Adrenal gland (tissue), 12 donors: ENCODE measurements around the gene TCTA. TPM values are rescaled to one million over a fixed set of nuclear protein-coding genes. Genes with fewer than 3 reads are reported as not detected.
A peak's percentile ranks its signal among the peaks of the same experiment; 100 is the strongest.
"Not testable (repeated sequence)": the region's sequence is repeated elsewhere in the genome, so short reads cannot be mapped to it uniquely, and the experiment has no call there.

Experiments used
- DNase-seq, 7 donors: peaks; one replicate each; pipeline ENCODE4 v3.0.0-alpha.2; 2019 to 2020
- H3K27ac ChIP-seq, 5 donors: fragments of 200-600 bp; sonication (generic) in 4 of 5; 1 replicate in 3 of 5; 2 replicates in 2 of 5; pipeline versions ENCODE4 v1.5.1 to v1.8.0; 2016 to 2020; ENCODE audit warnings: mild to moderate bottlenecking in 1 of 5
- H3K27me3 ChIP-seq: fragments of 200-600 bp; 2 replicates; pipeline ENCODE4 v1.8.0; 2021
- H3K36me3 ChIP-seq, 2 donors: fragments of 200-600 bp; replicated peaks in 1 of 2; 1 replicate in 1 of 2; 2 replicates in 1 of 2; pipeline versions ENCODE4 v1.5.1 to v1.8.0; 2018 to 2022
- H3K4me1 ChIP-seq, 2 donors: fragments of 200-600 bp; replicated peaks in 1 of 2; 1 replicate in 1 of 2; 2 replicates in 1 of 2; pipeline versions ENCODE4 v1.5.1 to v1.8.0; 2018 to 2021
- H3K4me3 ChIP-seq, 4 donors: fragments of 200-600 bp; sonication (generic) in 3 of 4; one replicate each; pipeline ENCODE4 v1.5.1; 2016 to 2018
- H3K9me3 ChIP-seq, 3 donors: fragments of 200-600 bp; sonication (generic) in 1 of 3; replicated peaks in 1 of 3; 1 replicate in 2 of 3; 2 replicates in 1 of 3; pipeline versions ENCODE4 v1.5.1 to v1.8.0; 2016 to 2021
- POLR2A ChIP-seq, 2 donors: fragments of 450-650 bp; IDR thresholded peaks; one replicate each; pipeline ENCODE4 v1.6.1; 2017; ENCODE audit warnings: antibody characterized with exemption in 2 of 2, mild to moderate bottlenecking in 2 of 2, moderate library complexity in 1 of 2
- WGBS, 4 donors: extraction: QIAGEN DNeasy Blood & Tissue Kit in 2 of 4; methylation state at CpG; one replicate each; pipeline versions ENCODE4 v1.1.5 to v1.1.7; 2013 to 2017; 5-methylcytosine and 5-hydroxymethylcytosine counted together
- intact Hi-C, 2 donors: fragments of 100-400 bp; cut with DNase I; formaldehyde crosslinking; loops; one replicate each; pipeline versions ENCODE4 v1.14.1 to v1.15.0; 2022 to 2023
- polyA plus RNA-seq, 3 donors: library from polyadenylated mRNA; stranded (reverse); fragments of 200-250 nt in 2 of 3; fragments of 350-450 nt in 1 of 3; fragmentation: Illumina TruSeq in 1 of 3; extraction: RNeasy Lipid Tissue Mini Kit (QIAGEN cat#74804) in 1 of 3; gene quantifications; one replicate each; pipeline ENCODE4 v1.2.3, GENCODE V29; 2013 to 2014
- total RNA-seq, 9 donors: library from RNA; depleted of rRNA in 4 of 9; stranded (reverse); fragments of >200 nt in 4 of 9; fragments of 120-200 nt in 1 of 9; fragmentation: NEBNext Ultra II Directional in 1 of 9; extraction: Animal tissue kit (Norgen Biotek cat#: 25700) in 1 of 9; gene quantifications; one replicate each; pipeline versions ENCODE4 v1.1.0 to v1.2.4, GENCODE V29; 2013 to 2023
- TF ChIP-seq, protein P1 (sequence below), 6 experiments: fragments of 450-650 bp in 4 of 6; fragments of 200-600 bp in 2 of 6; sonication (generic) in 1 of 6; IDR thresholded peaks; 1 replicate in 5 of 6; 2 replicates in 1 of 6; pipeline versions ENCODE4 v1.5.1 to v1.8.0; 2016 to 2021; ENCODE audit warnings: antibody characterized with exemption in 6 of 6, mild to moderate bottlenecking in 2 of 6, moderate library complexity in 1 of 6
- donor health status: healthy with polysubstance abuse.
- donor health status: Bipolar disorder and iron deficiency.
- donor health status: DM: yes; HTN: yes; CAD: no.
- donor health status: DM: no; HTN: no; CAD: no.
- donor health status: DM: no; HTN: no; CAD: no.
- donor health status: DM: yes; HTN: yes; CAD: no.

TCTA gene
- total and polyA plus RNA-seq, 12 donors = 26.9 to 116 (median 44.7) TPM

DNA sequence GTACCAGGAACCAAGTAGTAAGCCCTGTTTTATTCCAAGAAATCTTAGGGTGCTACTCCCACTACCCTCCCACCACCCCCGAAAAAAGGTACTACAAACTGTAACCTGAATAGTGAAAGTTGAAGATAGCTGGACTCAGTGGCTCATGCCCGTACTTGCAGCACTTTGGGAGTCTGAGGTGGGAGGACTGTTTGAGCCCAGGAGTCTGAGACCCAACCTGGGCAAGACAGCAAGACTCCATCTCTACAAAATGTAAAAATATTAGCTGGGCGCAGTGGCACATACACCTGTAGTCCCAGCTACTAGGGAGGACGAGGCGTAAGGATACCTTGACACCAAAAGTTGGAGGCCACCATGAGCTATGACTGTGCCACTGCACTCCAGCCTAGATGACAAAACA lies 8.3 kb upstream of the TCTA start:
- no peak overlapping the region for H3K4me3 ChIP-seq
- H3K36me3 ChIP-seq = peaks cover 0 to 4% of the 10 kb centered on the region in 2 donors
- H3K4me1 ChIP-seq = peaks cover 23 to 60% of the 10 kb centered on the region in 2 donors
- no peaks in the 10 kb centered on the region for H3K27me3 ChIP-seq
- intact Hi-C loops = loop anchor here in 1 of 2 donors (10.0 kb wide), 1 partner anchor 49 kb away; the partner anchor contains the start of gene GPX1
- no peak for TF ChIP-seq POLR2A (IDR thresholded peaks at IDR 0.05)
- TF ChIP-seq, protein P1, sequence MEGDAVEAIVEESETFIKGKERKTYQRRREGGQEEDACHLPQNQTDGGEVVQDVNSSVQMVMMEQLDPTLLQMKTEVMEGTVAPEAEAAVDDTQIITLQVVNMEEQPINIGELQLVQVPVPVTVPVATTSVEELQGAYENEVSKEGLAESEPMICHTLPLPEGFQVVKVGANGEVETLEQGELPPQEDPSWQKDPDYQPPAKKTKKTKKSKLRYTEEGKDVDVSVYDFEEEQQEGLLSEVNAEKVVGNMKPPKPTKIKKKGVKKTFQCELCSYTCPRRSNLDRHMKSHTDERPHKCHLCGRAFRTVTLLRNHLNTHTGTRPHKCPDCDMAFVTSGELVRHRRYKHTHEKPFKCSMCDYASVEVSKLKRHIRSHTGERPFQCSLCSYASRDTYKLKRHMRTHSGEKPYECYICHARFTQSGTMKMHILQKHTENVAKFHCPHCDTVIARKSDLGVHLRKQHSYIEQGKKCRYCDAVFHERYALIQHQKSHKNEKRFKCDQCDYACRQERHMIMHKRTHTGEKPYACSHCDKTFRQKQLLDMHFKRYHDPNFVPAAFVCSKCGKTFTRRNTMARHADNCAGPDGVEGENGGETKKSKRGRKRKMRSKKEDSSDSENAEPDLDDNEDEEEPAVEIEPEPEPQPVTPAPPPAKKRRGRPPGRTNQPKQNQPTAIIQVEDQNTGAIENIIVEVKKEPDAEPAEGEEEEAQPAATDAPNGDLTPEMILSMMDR (IDR thresholded peaks at IDR 0.05) = no peak
- no peak overlapping the region for H3K27ac ChIP-seq
- WGBS, 4 donors = 80 to 88% (median 85%) methylated on average over 2 to 5 of the region's 5 CpGs
- DNase-seq = no peak
- H3K9me3 ChIP-seq = no peaks in the 10 kb centered on the region

DNA sequence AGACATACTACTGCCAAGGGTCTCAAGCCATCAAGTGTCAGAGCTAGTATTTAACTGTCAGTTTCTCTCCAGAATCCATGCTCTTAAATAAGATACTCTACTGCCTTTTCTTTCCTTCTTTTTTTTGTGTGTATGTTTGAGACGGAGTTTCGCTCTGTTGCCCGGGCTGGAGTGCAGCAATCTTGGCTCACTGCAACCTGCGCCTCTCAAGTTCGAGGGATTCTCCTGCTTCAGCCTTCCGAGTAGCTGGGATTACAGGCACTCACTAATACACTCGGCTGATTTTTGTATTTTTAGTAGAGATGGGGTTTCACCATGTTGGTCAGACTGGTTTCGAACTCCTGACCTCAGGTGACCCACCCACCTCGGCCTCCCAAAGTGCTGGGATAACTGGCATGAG lies 6.7 kb upstream of the TCTA start:
- 47 to 54% (median 50%) methylated on average over 9 of the region's 9 CpGs for WGBS, 4 donors
- not testable (repeated sequence) for DNase-seq, H3K4me3 ChIP-seq, H3K27me3 ChIP-seq, H3K9me3 ChIP-seq, H3K36me3 ChIP-seq
- peak overlapping the region in 3 of 5 donors; percentile 24 to 43 (median 29) for H3K27ac ChIP-seq
- intact Hi-C loops = loop anchor here (5.0 to 10.0 kb wide), 2 partner anchors 43 to 51 kb away; partner anchors contain the start of gene GPX1 (in 1 of the 2)
- peaks cover 26 to 60% of the 10 kb centered on the region in 2 donors for H3K4me1 ChIP-seq

DNA sequence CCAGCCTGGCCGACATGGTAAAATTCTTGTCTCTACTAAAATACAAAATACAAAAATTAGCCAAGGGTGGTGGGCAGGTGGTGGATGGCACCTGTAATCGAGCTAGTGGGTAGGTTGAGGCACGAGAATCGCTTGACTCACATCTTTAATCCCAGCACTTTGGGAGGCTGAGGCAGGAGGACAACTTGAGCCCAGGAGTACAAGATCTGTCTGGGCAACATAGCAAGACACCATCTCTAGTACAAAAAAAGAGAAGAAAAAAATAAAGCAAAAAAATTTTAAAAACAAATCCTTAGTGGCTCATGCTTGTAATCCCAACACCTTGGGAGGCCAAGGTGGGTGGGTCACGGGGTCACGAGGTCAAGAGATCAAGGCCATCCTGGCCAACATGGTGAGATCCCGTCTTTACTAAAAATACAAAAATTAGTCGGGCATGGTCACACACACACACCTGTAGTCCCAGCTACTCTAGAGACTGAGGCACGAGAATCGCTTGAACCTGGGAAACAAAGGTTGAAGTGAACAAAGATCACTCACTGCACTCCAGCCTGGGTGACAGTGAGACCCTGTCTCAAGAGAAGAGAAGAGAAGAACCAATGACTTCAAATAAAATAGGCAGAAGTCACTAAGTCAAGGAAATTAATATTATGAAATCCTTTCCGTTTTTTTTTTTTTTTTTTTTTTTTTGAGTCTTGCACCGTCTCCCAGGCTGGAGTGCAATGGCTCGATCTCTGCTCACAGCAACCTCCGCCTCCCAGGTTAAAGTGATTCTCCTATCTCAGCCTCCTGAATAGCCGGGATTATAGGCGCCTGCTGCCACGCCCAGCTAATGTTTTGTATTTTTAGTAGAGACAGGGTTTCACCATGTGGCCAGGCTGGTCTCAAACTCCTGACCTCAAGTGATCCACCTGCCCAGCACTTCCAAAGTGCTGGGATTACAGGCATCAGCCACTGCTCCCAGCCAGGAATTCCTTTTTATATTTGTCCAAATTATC lies 5.4 kb upstream of the TCTA start:
- Histone ChIP-seq H3K4me1 (peaks cover 24 to 55% of the 10 kb centered on the region in 2 donors), H3K9me3 (no peaks in the 10 kb centered on the region), H3K4me3 (no peak overlapping the region), H3K36me3 (no peaks in the 10 kb centered on the region), H3K27me3 (no peaks in the 10 kb centered on the region), H3K27ac (peak overlapping the region; percentile 21 to 48 (median 28))
- DNase-seq = no peak
- intact Hi-C loops = loop anchor here (5.0 to 10.0 kb wide), 2 partner anchors 45 to 52 kb away; partner anchors contain the start of gene GPX1 (in 1 of the 2)
- WGBS, 4 donors = 47 to 53% (median 51%) methylated on average over 16 to 17 of the region's 17 CpGs
- TF ChIP-seq, protein P1 (IDR thresholded peaks at IDR 0.05) = no peak
- no peak for TF ChIP-seq POLR2A (IDR thresholded peaks at IDR 0.05)

DNA sequence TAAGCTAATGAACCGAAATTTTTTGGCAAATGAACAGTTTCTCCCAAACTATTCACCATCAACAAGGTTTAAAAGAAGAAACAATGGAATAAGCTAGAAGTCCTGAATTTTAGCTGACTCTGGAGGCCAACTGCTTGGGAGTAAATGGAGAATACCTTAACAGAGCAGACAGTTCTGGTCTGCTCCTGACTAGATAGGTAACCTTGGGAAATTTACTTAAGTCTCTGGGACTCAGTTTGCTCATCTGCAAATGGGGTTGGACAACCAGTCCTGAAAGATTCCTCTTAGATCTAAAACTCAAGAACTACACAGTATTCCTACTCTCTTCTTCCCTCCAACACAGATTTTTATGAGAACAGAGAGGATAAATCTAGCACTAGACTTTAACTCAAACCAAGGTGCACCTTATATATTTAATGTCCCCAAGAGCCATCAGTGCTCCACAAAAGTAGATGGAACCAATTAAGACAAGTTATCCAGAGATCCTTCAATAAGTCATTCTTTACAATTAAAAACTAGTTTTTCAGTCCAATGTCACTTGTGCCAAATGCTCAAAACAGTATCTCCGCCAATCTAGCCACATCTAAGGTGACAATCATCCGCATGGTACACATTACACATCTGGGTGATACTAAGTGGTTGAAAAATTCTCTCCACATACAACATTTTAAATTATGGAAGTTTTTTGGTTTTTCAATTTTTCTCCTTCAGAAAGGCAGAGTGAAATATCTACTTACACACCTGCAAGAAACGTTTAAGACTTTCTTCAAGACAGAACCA lies 2.0 kb upstream of the TCTA start:
- WGBS, 4 donors = 30 to 40% (median 34%) methylated on average over 4 of the region's 4 CpGs
- intact Hi-C loops = no loop called here
- Histone ChIP-seq H3K27ac (peak overlapping the region in 4 of 5 donors; percentile 97 to 100 (median 99)), H3K36me3 (peaks cover 0 to 8% of the 10 kb centered on the region in 2 donors), H3K4me1 (peaks cover 36 to 68% of the 10 kb centered on the region in 2 donors), H3K9me3 (no peaks in the 10 kb centered on the region), H3K27me3 (no peaks in the 10 kb centered on the region), H3K4me3 (peak overlapping the region in 2 of 4 donors; percentile 85 to 99)
- TF ChIP-seq, protein P1 (IDR thresholded peaks at IDR 0.05) = no peak
- TF ChIP-seq POLR2A (IDR thresholded peaks at IDR 0.05) = no peak
- DNase-seq = no peak
